Activated CD4-positive, alpha-beta memory T cell treated with anti-CD3 and anti-CD28 coated beads, Interleukin-2, amount 10 ng/mL, durations not matched to agents 7 days and 5 days (primary cell): Measurements from ENCODE around the gene EXOC3L4. TPM values are rescaled to one million over a fixed set of nuclear protein-coding genes. Genes with fewer than 3 reads are reported as not detected.

Experiments used
- CTCF ChIA-PET: fragments of 350-600 bp; sonication (Branson Sonifier 250); formaldehyde crosslinking; loops from one replicate; lab custom pipeline; 2021; ENCODE audit warnings: antibody characterized with exemption, inconsistent platforms; lab: Charles Lee
- POLR2A ChIA-PET: fragments of 350-600 bp; sonication (Branson Sonifier 250); formaldehyde crosslinking; loops from one replicate; lab custom pipeline; 2021; ENCODE audit warnings: antibody characterized with exemption; lab: Charles Lee
- DNase-seq: peaks from one replicate; pipeline ENCODE4 v3.0.0-alpha.2; 2020
- H3K27ac Mint-ChIP-seq: one replicate; pipeline ENCODE4 v1.8.0; 2021; ENCODE audit warnings: mild to moderate bottlenecking, mixed read lengths
- H3K27me3 Mint-ChIP-seq: one replicate; pipeline ENCODE4 v1.8.0; 2021; ENCODE audit warnings: mixed read lengths
- H3K36me3 Mint-ChIP-seq: one replicate; pipeline ENCODE4 v1.8.0; 2021; ENCODE audit warnings: low read depth, mixed read lengths
- H3K4me1 Mint-ChIP-seq: one replicate; pipeline ENCODE4 v1.8.0; 2021; ENCODE audit warnings: mixed read lengths
- H3K4me3 Mint-ChIP-seq: one replicate; pipeline ENCODE4 v1.8.0; 2021; ENCODE audit warnings: mild to moderate bottlenecking, mixed read lengths
- H3K9me3 Mint-ChIP-seq: one replicate; pipeline ENCODE4 v1.8.0; 2021; ENCODE audit warnings: mixed read lengths
- total RNA-seq, 2 experiments: library from RNA; stranded (reverse); gene quantifications; one replicate each; pipeline ENCODE4 v1.2.3, GENCODE V29; 2021

Gene EXOC3L4
- total RNA-seq, 2 experiments from 2014 or later = not detected

DNA sequence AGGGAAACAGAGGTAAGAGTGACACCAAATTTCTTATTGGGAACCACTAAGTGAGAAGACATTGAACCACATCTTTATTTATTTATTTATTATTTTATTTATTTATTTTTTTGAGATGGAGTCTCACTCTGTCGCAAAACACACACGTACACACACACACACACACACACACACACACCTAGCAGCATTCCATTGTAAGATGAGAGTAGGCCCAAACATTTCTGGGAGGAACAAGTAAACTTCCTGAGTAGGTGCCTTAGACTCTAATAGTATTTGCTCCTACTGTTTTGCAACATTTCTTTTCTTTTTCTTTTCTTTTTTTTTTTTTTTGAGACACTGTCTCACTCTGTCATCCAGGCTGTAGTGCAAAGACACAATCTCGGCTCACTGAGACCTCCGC, 30.1 kb upstream of the EXOC3L4 start:
- Mint-ChIP-seq H3K4me3 (no peak overlapping the region), H3K36me3 (no peaks in the 10 kb centered on the region), H3K27me3 (peaks cover 29% of the 10 kb centered on the region), H3K27ac (no peak overlapping the region), H3K4me1 (no peaks in the 10 kb centered on the region), H3K9me3 (no peaks in the 10 kb centered on the region)
- DNase-seq = no peak
- ChIA-PET CTCF (no interaction called here), POLR2A (no interaction called here)

- Mint-ChIP-seq H3K36me3 (no peaks in the 10 kb centered on the region), H3K27ac (no peak overlapping the region), H3K27me3 (peaks cover 24% of the 10 kb centered on the region), H3K4me3 (no peak overlapping the region), H3K9me3 (no peaks in the 10 kb centered on the region), H3K4me1 (no peaks in the 10 kb centered on the region)
- ChIA-PET POLR2A (no interaction called here), CTCF (no interaction called here)
- no peak for DNase-seq
Observed at GRCh38 chr14:103064978-103065377, 29.5 kb upstream of the EXOC3L4 start.

DNA sequence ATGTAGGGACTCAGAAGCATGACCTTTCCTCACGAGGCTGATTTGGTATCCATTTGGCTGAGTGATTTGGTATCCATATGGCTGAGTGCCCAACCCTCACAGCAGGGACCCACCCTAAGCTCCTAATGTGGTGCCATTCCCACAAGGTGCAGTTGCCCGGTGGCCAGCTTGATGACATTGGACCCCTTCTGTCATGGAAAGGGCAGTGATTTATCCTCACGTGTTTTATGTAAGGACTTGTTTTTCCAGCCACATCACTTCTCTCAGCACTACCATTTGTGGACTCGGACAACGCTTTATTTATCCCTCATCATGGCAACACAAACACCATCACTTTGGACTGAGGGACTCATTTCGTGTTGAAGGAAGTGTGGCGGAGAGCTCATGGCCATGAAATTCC, 28.7 kb upstream of the EXOC3L4 start:
- no peak overlapping the region for H3K27ac Mint-ChIP-seq
- no peak for DNase-seq
- H3K9me3 Mint-ChIP-seq = no peaks in the 10 kb centered on the region
- peaks cover 21% of the 10 kb centered on the region for H3K27me3 Mint-ChIP-seq
- H3K36me3 Mint-ChIP-seq = no peaks in the 10 kb centered on the region
- no peaks in the 10 kb centered on the region for H3K4me1 Mint-ChIP-seq
- no peak overlapping the region for H3K4me3 Mint-ChIP-seq
- CTCF ChIA-PET = interaction anchor here (1.2 kb wide), 1 partner anchor 9 kb away, joined by 3 read pairs; no protein-coding TSS in a partner anchor
- POLR2A ChIA-PET = no interaction called here

DNA sequence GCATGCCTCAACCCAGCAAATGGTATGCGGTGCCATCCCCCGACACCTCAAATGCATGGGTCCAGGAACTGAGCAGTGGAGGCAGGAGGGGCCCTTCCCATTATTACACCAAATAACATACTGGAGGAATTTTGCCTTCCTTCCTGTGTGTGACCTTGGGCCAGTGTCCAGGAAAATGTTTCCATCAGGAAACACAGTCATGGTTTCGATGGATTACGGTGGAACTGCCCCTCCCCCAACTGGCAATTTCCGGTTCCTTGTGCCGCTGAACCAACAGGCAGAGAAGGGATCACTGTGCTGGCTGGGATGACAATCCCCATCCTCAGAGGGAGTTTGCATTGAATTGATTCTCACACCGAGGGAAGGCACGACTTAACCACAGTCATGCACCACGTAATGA, 28.1 kb upstream of the EXOC3L4 start:
- CTCF ChIA-PET = interaction anchor here (1.2 kb wide), 1 partner anchor 9 kb away, joined by 3 read pairs; no protein-coding TSS in a partner anchor
- H3K4me1 Mint-ChIP-seq = no peaks in the 10 kb centered on the region
- no peak overlapping the region for H3K27ac Mint-ChIP-seq
- H3K9me3 Mint-ChIP-seq = no peaks in the 10 kb centered on the region
- DNase-seq = no peak
- H3K36me3 Mint-ChIP-seq = no peaks in the 10 kb centered on the region
- H3K27me3 Mint-ChIP-seq = peaks cover 21% of the 10 kb centered on the region
- POLR2A ChIA-PET = no interaction called here
- H3K4me3 Mint-ChIP-seq = no peak overlapping the region

GRCh38 chr14:103067231-103067954, 27.1 kb upstream of the EXOC3L4 start:
- no peaks in the 10 kb centered on the region for H3K36me3 Mint-ChIP-seq
- no peak for DNase-seq
- POLR2A ChIA-PET = no interaction called here
- H3K4me1 Mint-ChIP-seq = no peaks in the 10 kb centered on the region
- CTCF ChIA-PET = no interaction called here
- H3K27ac Mint-ChIP-seq = no peak overlapping the region
- peaks cover 13% of the 10 kb centered on the region for H3K27me3 Mint-ChIP-seq
- H3K4me3 Mint-ChIP-seq = no peak overlapping the region
- no peaks in the 10 kb centered on the region for H3K9me3 Mint-ChIP-seq

- no peak for DNase-seq
- Mint-ChIP-seq H3K27me3 (peaks cover 7% of the 10 kb centered on the region), H3K36me3 (no peaks in the 10 kb centered on the region), H3K27ac (no peak overlapping the region), H3K4me1 (no peaks in the 10 kb centered on the region), H3K4me3 (no peak overlapping the region), H3K9me3 (no peaks in the 10 kb centered on the region)
- CTCF ChIA-PET = no interaction called here
- POLR2A ChIA-PET = no interaction called here
Observed at GRCh38 chr14:103068351-103069073, 26.0 kb upstream of the EXOC3L4 start.

- H3K9me3 Mint-ChIP-seq = no peaks in the 10 kb centered on the region
- peaks cover 6% of the 10 kb centered on the region for H3K27me3 Mint-ChIP-seq
- no peak overlapping the region for H3K4me3 Mint-ChIP-seq
- H3K36me3 Mint-ChIP-seq = no peaks in the 10 kb centered on the region
- H3K4me1 Mint-ChIP-seq = peaks cover 4% of the 10 kb centered on the region
- no peak for DNase-seq
- H3K27ac Mint-ChIP-seq = no peak overlapping the region
- CTCF ChIA-PET = no interaction called here
- POLR2A ChIA-PET = no interaction called here
Observed at GRCh38 chr14:103070263-103070885, 24.2 kb upstream of the EXOC3L4 start.

DNA sequence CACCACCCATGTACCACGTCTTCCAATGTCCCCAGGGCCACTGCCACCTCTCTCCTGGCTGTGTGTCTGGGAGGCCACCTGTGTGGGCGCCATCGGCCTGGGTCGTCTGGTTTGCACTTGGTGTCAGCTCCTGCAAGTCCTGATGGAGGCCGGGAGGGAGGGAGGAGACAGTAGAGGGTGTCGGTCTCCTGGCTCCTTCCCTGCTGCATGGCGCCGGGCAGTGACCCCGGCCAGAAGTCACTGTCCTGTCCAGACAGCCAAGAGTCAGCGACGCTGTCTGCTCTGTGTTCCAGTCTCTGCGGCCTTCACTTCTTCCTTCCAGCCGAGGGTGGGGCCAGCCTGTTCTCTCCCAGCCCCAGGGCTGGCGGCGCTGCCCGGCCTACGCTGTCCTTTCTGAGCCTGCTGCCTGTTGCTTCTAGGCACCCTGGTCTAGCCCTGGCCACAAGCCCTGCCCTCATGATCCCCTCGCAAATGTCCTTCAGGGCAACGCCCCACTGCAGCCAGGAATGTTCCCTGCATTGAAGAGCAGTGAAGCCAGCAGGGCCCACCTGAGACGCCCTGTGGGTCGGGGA, 23.5 kb upstream of the EXOC3L4 start:
- POLR2A ChIA-PET = no interaction called here
- H3K27me3 Mint-ChIP-seq = peaks cover 6% of the 10 kb centered on the region
- no peak for DNase-seq
- H3K27ac Mint-ChIP-seq = no peak overlapping the region
- no peaks in the 10 kb centered on the region for H3K9me3 Mint-ChIP-seq
- no peak overlapping the region for H3K4me3 Mint-ChIP-seq
- H3K4me1 Mint-ChIP-seq = peaks cover 4% of the 10 kb centered on the region
- H3K36me3 Mint-ChIP-seq = no peaks in the 10 kb centered on the region
- CTCF ChIA-PET = no interaction called here

- Mint-ChIP-seq H3K27me3 (peaks cover 6% of the 10 kb centered on the region), H3K4me1 (peaks cover 4% of the 10 kb centered on the region), H3K9me3 (no peaks in the 10 kb centered on the region), H3K36me3 (no peaks in the 10 kb centered on the region), H3K4me3 (no peak overlapping the region), H3K27ac (no peak overlapping the region)
- POLR2A ChIA-PET = no interaction called here
- CTCF ChIA-PET = no interaction called here
- no peak for DNase-seq
Observed at GRCh38 chr14:103071544-103072251, 22.8 kb upstream of the EXOC3L4 start.

- Mint-ChIP-seq H3K9me3 (no peaks in the 10 kb centered on the region), H3K4me1 (peaks cover 4% of the 10 kb centered on the region), H3K27me3 (peaks cover 5% of the 10 kb centered on the region), H3K4me3 (no peak overlapping the region), H3K27ac (no peak overlapping the region), H3K36me3 (no peaks in the 10 kb centered on the region)
- CTCF ChIA-PET = no interaction called here
- no peak for DNase-seq
- POLR2A ChIA-PET = no interaction called here
Observed at GRCh38 chr14:103072595-103073366, 21.7 kb upstream of the EXOC3L4 start.

DNA sequence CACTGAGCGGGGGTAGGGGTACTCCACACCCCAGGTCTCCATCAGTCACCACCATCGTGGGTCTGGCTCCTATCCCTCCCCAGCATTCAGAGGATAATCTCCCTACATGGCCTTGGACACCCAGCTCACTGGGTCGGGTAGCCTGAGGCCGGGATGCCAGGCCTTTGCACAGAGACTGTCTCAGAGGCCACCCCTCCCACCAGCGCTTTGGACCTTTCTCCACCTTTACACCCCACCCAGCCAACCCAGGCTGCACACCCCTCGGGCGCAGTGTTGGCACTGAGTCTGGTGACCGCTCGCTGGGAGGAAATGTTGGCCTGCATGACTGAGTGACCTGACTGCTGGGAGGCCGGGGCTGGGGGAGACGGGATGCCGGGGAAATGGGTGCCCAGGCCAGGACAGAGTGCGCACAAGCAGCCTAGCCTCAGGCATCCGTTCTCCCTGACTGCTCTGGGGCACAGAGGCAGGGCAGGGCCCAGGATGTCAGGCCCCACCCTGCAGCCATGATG, 21.1 kb upstream of the EXOC3L4 start:
- Mint-ChIP-seq H3K4me1 (peaks cover 4% of the 10 kb centered on the region), H3K27me3 (peaks cover 5% of the 10 kb centered on the region), H3K9me3 (no peaks in the 10 kb centered on the region), H3K36me3 (no peaks in the 10 kb centered on the region), H3K4me3 (no peak overlapping the region), H3K27ac (no peak overlapping the region)
- ChIA-PET CTCF (interaction anchor here (1.6 kb wide), 1 partner anchor 31 kb away, joined by 7 read pairs; no protein-coding TSS in a partner anchor), POLR2A (no interaction called here)
- no peak for DNase-seq
